Cortex of kidney (tissue), 1 donor: ENCODE results near the gene FXYD7.
"Not testable (repeated sequence)": the region's sequence is repeated elsewhere in the genome, so short reads cannot be mapped to it uniquely, and the experiment has no call there.

Experiments used
- DNase-seq: peaks from one replicate; lab custom pipeline; 2025; lab: John Stamatoyannopoulos, UW

The FXYD7 gene

GRCh38 chr19:35144600-35145436 lies 1.8 kb downstream of the FXYD7 start:
- DNase-seq: no peak

GRCh38 chr19:35146746-35147459 lies 3.8 kb downstream of the FXYD7 start:
- no peak for DNase-seq

- DNase-seq: no peak
Observed at GRCh38 chr19:35149463-35149862, 6.4 kb downstream of the FXYD7 start.

GRCh38 chr19:35150445-35150844 lies 7.4 kb downstream of the FXYD7 start:
- DNase-seq: no peak

- DNase-seq: no peak
Observed at GRCh38 chr19:35151273-35152065, 8.4 kb downstream of the FXYD7 start.

- DNase-seq: not testable (repeated sequence)
Observed at GRCh38 chr19:35153129-35153522, 10.1 kb downstream of the FXYD7 start.

- no peak for DNase-seq
Observed at GRCh38 chr19:35153701-35154524, 10.9 kb downstream of the FXYD7 start.

GRCh38 chr19:35154525-35155406 lies 11.7 kb downstream of the FXYD7 start, which contains the start of gene FXYD5:
Gene FXYD5 (plus strand): TSS chr19:35154735. CDS start chr19:35155551, 816 bp downstream.
- no peak for DNase-seq

- no peak for DNase-seq
Observed at GRCh38 chr19:35155441-35155840, 12.4 kb downstream of the FXYD7 start.

GRCh38 chr19:35155981-35156672 lies 13.1 kb downstream of the FXYD7 start:
- DNase-seq: no peak

- no peak for DNase-seq
Observed at GRCh38 chr19:35156673-35157014, 13.6 kb downstream of the FXYD7 start.

GRCh38 chr19:35157431-35157830 lies 14.4 kb downstream of the FXYD7 start:
- no peak for DNase-seq

GRCh38 chr19:35159606-35160005 lies 16.6 kb downstream of the FXYD7 start:
- no peak for DNase-seq

- DNase-seq: no peak
Observed at GRCh38 chr19:35160629-35161433, 17.8 kb downstream of the FXYD7 start.

GRCh38 chr19:35161434-35161743 lies 18.3 kb downstream of the FXYD7 start:
- DNase-seq: no peak

GRCh38 chr19:35162471-35163326 lies 19.6 kb downstream of the FXYD7 start:
- no peak for DNase-seq

- DNase-seq: no peak
Observed at GRCh38 chr19:35164418-35164817, 21.4 kb downstream of the FXYD7 start.
